Esophagus muscularis mucosa (tissue), 4 donors: ENCODE measurements around the gene SAE1. TPM values are rescaled to one million over a fixed set of nuclear protein-coding genes. Genes with fewer than 3 reads are reported as not detected.

Experiments
- DNase-seq: peaks from one replicate; pipeline ENCODE4 v3.0.0-alpha.2; 2017; ENCODE audit errors: extremely low spot score
- H3K27ac ChIP-seq, 4 donors: fragments of 200-600 bp; sonication (generic); replicated peaks in 1 of 4; 1 replicate in 3 of 4; 2 replicates in 1 of 4; pipeline ENCODE4 v1.5.1; 2016 to 2019; ENCODE audit warnings: mild to moderate bottlenecking in 1 of 4
- H3K27me3 ChIP-seq, 4 donors: fragments of 200-600 bp; sonication (generic); one replicate each; pipeline versions ENCODE4 v1.5.1 to v1.6.0; 2016 to 2019
- H3K36me3 ChIP-seq, 4 donors: fragments of 200-600 bp; sonication (generic); one replicate each; pipeline ENCODE4 v1.5.1; 2016 to 2019
- H3K4me1 ChIP-seq, 4 donors: fragments of 200-600 bp; sonication (generic); one replicate each; pipeline ENCODE4 v1.5.1; 2016 to 2019
- H3K4me3 ChIP-seq, 4 donors: fragments of 200-600 bp; sonication (generic); 1 replicate in 2 of 4; 2 replicates in 2 of 4; pipeline ENCODE4 v1.5.1; 2016 to 2019; ENCODE audit warnings: mild to moderate bottlenecking in 4 of 4, moderate library complexity in 1 of 4
- H3K9me3 ChIP-seq, 4 donors: fragments of 200-600 bp; sonication (generic); 1 replicate in 3 of 4; 2 replicates in 1 of 4; pipeline ENCODE4 v1.5.1; 2016 to 2019
- EP300 ChIP-seq: sonication (generic); formaldehyde crosslinking; IDR thresholded peaks from one replicate; pipeline ENCODE4 v1.6.1; 2017; ENCODE audit warnings: antibody characterized with exemption
- POLR2A ChIP-seq: fragments of 450-650 bp; IDR thresholded peaks from one replicate; pipeline ENCODE4 v1.6.1; 2017; ENCODE audit warnings: antibody characterized with exemption, moderate library complexity, mild to moderate bottlenecking, low read depth
- POLR2AphosphoS5 ChIP-seq, 2 donors: sonication (generic); formaldehyde crosslinking; IDR thresholded peaks; one replicate each; pipeline ENCODE4 v1.6.1; 2017; ENCODE audit warnings: antibody characterized with exemption in 2 of 2
- WGBS: methylation state at CpG from one replicate; pipeline ENCODE4 v1.1.5; 2018; 5-methylcytosine and 5-hydroxymethylcytosine counted together
- intact Hi-C: fragments of 100-400 bp; cut with DNase I; formaldehyde crosslinking; loops from one replicate; pipeline ENCODE4 v1.15.1; 2023
- total RNA-seq, 4 donors: library from RNA; depleted of rRNA; stranded (reverse); fragments of >200 nt; gene quantifications; one replicate each; pipeline versions ENCODE4 v1.1.0 to v1.2.1, GENCODE V29; 2016
- TF ChIP-seq, protein P1 (sequence below), 3 experiments: fragments of 200-600 bp in 2 of 3; fragments of 450-650 bp in 1 of 3; sonication (generic) in 2 of 3; IDR thresholded peaks; one replicate each; pipeline ENCODE4 v1.5.1; 2017 to 2019; ENCODE audit warnings: antibody characterized with exemption in 3 of 3, mild to moderate bottlenecking in 2 of 3, moderate library complexity in 1 of 3

The SAE1 gene
- total RNA-seq, 4 donors from 2014 or later = 130 to 143 (median 136) TPM

DNA sequence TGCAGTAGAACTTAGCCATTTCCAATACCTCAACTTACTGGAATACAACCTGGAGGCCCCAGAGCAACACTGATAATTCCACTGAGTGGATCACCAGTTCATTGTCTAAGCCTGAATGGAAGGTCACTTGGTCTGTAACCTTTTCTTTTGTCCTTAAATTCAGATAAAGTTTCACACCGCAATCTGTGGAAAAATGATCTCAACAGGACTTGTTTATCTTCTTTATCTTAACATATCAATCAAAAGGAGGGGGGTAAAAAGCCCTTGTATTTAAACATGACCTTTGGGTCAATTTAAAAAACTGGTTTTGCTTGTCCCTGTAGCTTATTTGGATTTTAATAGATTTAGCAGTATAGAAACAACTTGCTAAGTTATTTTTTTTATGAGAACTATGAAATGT is 21.6 kb downstream of the SAE1 start:
- DNase-seq = no peak
- peaks cover 0 to 74% (median 55%) of the 10 kb centered on the region in 4 donors for H3K36me3 ChIP-seq
- no peaks in the 10 kb centered on the region for H3K9me3 ChIP-seq
- H3K27ac ChIP-seq = peak overlapping the region; percentile 79 to 90 (median 84)
- 58% methylated on average over 1 of the region's 1 CpG for WGBS
- H3K4me1 ChIP-seq = peaks cover 29 to 81% (median 79%) of the 10 kb centered on the region in 4 donors
- TF ChIP-seq, protein P1, sequence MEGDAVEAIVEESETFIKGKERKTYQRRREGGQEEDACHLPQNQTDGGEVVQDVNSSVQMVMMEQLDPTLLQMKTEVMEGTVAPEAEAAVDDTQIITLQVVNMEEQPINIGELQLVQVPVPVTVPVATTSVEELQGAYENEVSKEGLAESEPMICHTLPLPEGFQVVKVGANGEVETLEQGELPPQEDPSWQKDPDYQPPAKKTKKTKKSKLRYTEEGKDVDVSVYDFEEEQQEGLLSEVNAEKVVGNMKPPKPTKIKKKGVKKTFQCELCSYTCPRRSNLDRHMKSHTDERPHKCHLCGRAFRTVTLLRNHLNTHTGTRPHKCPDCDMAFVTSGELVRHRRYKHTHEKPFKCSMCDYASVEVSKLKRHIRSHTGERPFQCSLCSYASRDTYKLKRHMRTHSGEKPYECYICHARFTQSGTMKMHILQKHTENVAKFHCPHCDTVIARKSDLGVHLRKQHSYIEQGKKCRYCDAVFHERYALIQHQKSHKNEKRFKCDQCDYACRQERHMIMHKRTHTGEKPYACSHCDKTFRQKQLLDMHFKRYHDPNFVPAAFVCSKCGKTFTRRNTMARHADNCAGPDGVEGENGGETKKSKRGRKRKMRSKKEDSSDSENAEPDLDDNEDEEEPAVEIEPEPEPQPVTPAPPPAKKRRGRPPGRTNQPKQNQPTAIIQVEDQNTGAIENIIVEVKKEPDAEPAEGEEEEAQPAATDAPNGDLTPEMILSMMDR (IDR thresholded peaks at IDR 0.05) = no peak
- TF ChIP-seq POLR2A (no peak), POLR2AphosphoS5 (IDR thresholded peaks at IDR 0.05) (no peak)
- intact Hi-C loops = no loop called here
- no peaks in the 10 kb centered on the region for H3K27me3 ChIP-seq
- no peak overlapping the region for H3K4me3 ChIP-seq

DNA sequence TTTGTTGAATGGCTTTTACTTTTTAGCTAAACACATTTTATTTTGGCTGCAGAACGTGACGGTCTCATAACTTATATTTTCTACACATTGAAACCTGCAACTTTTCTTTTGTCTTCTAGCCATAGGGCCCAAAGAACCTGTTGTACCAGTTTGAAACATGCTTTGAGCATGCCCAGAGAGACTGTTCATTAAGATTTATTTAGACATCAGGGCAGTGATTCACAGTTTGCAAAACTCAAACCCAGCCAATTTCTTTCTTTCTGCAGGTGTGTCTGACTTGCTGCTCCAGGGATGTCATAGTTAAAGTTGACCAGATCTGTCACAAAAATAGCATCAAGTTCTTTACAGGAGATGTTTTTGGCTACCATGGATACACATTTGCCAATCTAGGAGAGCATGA is 22.0 kb downstream of the SAE1 start:
- WGBS = 54% methylated on average over 2 of the region's 2 CpGs
- Histone ChIP-seq H3K27ac (peak overlapping the region; percentile 81 to 90 (median 85)), H3K4me1 (peaks cover 34 to 85% (median 84%) of the 10 kb centered on the region in 4 donors), H3K4me3 (no peak overlapping the region), H3K9me3 (no peaks in the 10 kb centered on the region), H3K27me3 (no peaks in the 10 kb centered on the region), H3K36me3 (peaks cover 0 to 72% (median 51%) of the 10 kb centered on the region in 4 donors)
- intact Hi-C loops = no loop called here
- DNase-seq = no peak
- TF ChIP-seq EP300 (no peak), POLR2AphosphoS5 (IDR thresholded peaks at IDR 0.05) (peak; percentile 58 to 78)

DNA sequence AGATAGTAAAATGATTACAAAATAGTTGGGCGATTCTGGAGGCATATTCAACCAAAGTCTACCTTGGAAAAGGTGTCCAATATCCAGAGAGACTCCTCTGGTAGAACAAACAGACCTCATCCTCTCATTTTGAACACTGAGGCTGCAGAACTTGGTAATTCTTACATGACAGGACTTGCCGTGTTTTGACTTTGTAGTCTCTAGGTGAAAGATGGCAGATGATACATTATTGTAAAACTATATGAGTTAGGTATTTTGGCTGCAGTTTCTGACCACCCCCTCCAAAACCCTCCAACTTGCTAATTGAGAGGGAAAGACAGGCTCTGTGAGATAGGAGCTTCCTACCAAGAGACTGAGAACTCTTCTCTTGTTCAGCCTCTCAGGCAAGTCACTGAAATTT is 22.6 kb downstream of the SAE1 start:
- TF ChIP-seq POLR2A (no peak), EP300 (no peak), POLR2AphosphoS5 (IDR thresholded peaks at IDR 0.05) (no peak)
- TF ChIP-seq, protein P1 (IDR thresholded peaks at IDR 0.05) = no peak
- H3K36me3 ChIP-seq = peaks cover 0 to 67% (median 45%) of the 10 kb centered on the region in 4 donors
- peak overlapping the region; percentile 81 to 90 (median 85) for H3K27ac ChIP-seq
- no peak overlapping the region for H3K4me3 ChIP-seq
- no peak for DNase-seq
- peaks cover 40 to 92% (median 90%) of the 10 kb centered on the region in 4 donors for H3K4me1 ChIP-seq
- H3K27me3 ChIP-seq = no peaks in the 10 kb centered on the region
- WGBS = 67% methylated on average over 2 of the region's 2 CpGs
- intact Hi-C loops = no loop called here
- no peaks in the 10 kb centered on the region for H3K9me3 ChIP-seq

DNA sequence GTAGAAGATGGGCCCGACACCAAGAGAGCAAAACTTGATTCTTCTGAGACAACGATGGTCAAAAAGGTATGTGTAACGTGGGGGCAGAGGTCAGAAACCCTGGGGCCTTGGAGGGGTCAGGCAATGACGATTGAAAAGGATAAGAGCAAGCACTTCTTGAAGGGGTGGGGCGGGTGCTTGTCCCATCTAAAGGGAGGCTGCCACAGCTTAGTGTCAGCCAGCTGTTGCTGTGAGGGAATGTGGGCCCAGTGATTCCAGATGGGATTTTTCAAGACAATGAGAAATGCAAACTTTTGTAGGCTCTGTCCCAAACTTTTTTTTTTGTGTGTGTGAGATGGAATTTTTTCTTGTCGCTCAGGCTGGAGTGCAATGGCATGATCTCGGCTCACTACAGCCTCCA is 24.5 kb downstream of the SAE1 start:
- Histone ChIP-seq H3K27me3 (no peaks in the 10 kb centered on the region), H3K4me1 (peaks cover 49 to 100% (median 97%) of the 10 kb centered on the region in 4 donors), H3K36me3 (peaks cover 0 to 58% (median 36%) of the 10 kb centered on the region in 4 donors), H3K27ac (peak overlapping the region; percentile 81 to 90 (median 85)), H3K4me3 (no peak overlapping the region), H3K9me3 (no peaks in the 10 kb centered on the region)
- intact Hi-C loops = no loop called here
- 55% methylated on average over 7 of the region's 7 CpGs for WGBS
- no peak for DNase-seq
- TF ChIP-seq POLR2A (no peak), EP300 (no peak), POLR2AphosphoS5 (IDR thresholded peaks at IDR 0.05) (peak; percentile 34 to 55)
- TF ChIP-seq, protein P1 (IDR thresholded peaks at IDR 0.05) = no peak

DNA sequence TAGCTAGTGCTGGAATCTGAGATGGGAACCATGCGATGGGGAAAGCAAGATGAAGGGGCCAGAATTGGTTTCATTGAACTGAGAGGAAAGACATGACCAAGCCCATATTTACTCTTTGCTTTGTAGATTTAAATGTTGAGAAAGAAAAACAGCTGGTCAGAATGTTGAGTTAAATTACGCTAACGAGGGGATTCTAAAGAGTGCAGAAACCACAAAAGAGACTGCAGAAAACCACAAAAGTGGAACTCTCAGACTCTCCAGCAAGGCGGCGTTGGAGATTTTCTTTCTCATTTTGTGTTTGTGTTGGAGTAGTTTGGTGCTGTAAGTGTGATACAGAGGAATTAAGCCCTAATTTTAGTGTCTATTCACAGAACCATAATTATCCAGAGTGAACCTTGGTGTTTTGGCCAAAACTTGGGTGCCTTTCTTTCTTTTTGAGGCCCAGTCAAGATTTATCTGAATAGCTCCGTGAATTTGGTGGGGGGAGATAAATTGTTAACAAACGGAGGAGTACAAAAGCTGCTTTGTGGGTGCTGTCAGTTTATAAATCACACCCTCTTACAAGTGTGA is 26.3 kb downstream of the SAE1 start:
- no peak for DNase-seq
- Histone ChIP-seq H3K4me1 (peaks cover 49 to 96% (median 84%) of the 10 kb centered on the region in 4 donors), H3K27me3 (no peaks in the 10 kb centered on the region), H3K4me3 (no peak overlapping the region), H3K27ac (peak overlapping the region; percentile 81 to 90 (median 85)), H3K36me3 (peaks cover 0 to 49% (median 27%) of the 10 kb centered on the region in 4 donors), H3K9me3 (no peaks in the 10 kb centered on the region)
- TF ChIP-seq POLR2A (no peak), EP300 (no peak), POLR2AphosphoS5 (IDR thresholded peaks at IDR 0.05) (no peak)
- TF ChIP-seq, protein P1 (IDR thresholded peaks at IDR 0.05) = no peak
- WGBS = 68% methylated on average over 7 of the region's 7 CpGs
- intact Hi-C loops = no loop called here
